ENCODE measurements around the gene STRA8. TPM values are rescaled to one million over a fixed set of nuclear protein-coding genes. Genes with fewer than 3 reads are reported as not detected.

Gene STRA8
- total RNA-seq, 1 experiment from 2014 or later: not detected

- Histone ChIP-seq H4K8ac (replicated peaks; ENCODE audit: insufficient read length, low read depth, low read length) (no peak overlapping the region), H3K9ac (ENCODE audit: extremely low read depth, insufficient read length, low read length) (no peak overlapping the region), H3T11ph (ENCODE audit: low read length) (no peak overlapping the region), H2BK120ac (ENCODE audit: low read depth, low read length, poor library complexity, severe bottlenecking) (no peak overlapping the region), H2BK20ac (ENCODE audit: low read depth, low read length, poor library complexity, severe bottlenecking) (no peak overlapping the region), H3K9me3 (ENCODE audit: control insufficient read depth, low read depth, low read length) (no peaks in the 10 kb centered on the region), H3K56ac (ENCODE audit: insufficient read length, low read depth, low read length) (no peak overlapping the region), H3K27ac (ENCODE audit: insufficient read length, low read depth, low read length) (no peak overlapping the region), H3K79me2 (ENCODE audit: insufficient read depth, low read length) (no peaks in the 10 kb centered on the region), H2BK12ac (ENCODE audit: insufficient read length, low read depth, low read length) (no peak overlapping the region), H3K18ac (ENCODE audit: insufficient read length, low read depth, low read length) (no peak overlapping the region), H2BK15ac (ENCODE audit: low read depth, low read length) (no peak overlapping the region), H3K4me2 (ENCODE audit: insufficient read depth, insufficient read length, low read length) (no peak overlapping the region), H3K23ac (ENCODE audit: insufficient read length, low read depth, low read length) (no peak overlapping the region), H3K14ac (ENCODE audit: insufficient read depth, low read length) (no peak overlapping the region), H2AK5ac (ENCODE audit: insufficient read length, low read length) (no peak overlapping the region), H2BK5ac (ENCODE audit: insufficient read length, low read length) (no peak overlapping the region), H3K4me1 (ENCODE audit: insufficient read depth, low read length) (no peaks in the 10 kb centered on the region), H4K91ac (ENCODE audit: insufficient read length, low read depth, low read length) (no peak overlapping the region), H4K5ac (ENCODE audit: insufficient read length, low read depth, low read length) (no peak overlapping the region), H3K23me2 (ENCODE audit: insufficient read length, low read depth, low read length, poor library complexity, severe bottlenecking) (no peaks in the 10 kb centered on the region), H2AFZ (ENCODE audit: low read length) (no peak overlapping the region), H4K20me1 (ENCODE audit: control insufficient read depth, insufficient read depth, insufficient read length) (no peaks in the 10 kb centered on the region), H3K79me1 (ENCODE audit: insufficient read depth, low read depth, low read length, poor library complexity, severe bottlenecking) (no peaks in the 10 kb centered on the region), H3K27me3 (ENCODE audit: insufficient read depth, low read length) (no peaks in the 10 kb centered on the region), H3K4ac (ENCODE audit: low read depth, low read length) (no peak overlapping the region)
- TF ChIP-seq CTCF (conservative IDR thresholded peaks at IDR 0.05): no peak
- no CpG with 5 or more reads among the region's 2 CpGs for WGBS (ENCODE audit: extremely low coverage, insufficient read length, low lambda C conversion rate)
- no peaks in the 10 kb centered on the region; the same call in 1 of the 2 replicates for H3K27me3 Mint-ChIP-seq (ENCODE audit: low read depth)
- no peaks in the 10 kb centered on the region for H3K36me3 Mint-ChIP-seq (ENCODE audit: insufficient read depth in 1 of 3, low read depth in 3 of 3)
- no peak for DNase-seq
- no peak overlapping the region for H3K4me3 Mint-ChIP-seq
- H3K27ac Mint-ChIP-seq: no peak overlapping the region
- H3K9me3 Mint-ChIP-seq: no peaks in the 10 kb centered on the region
- peaks cover 16 to 17% of the 10 kb centered on the region in 2 experiments for H3K4me1 Mint-ChIP-seq
These were observed 3.1 kb downstream of the STRA8 start for GRCh38 chr7:135236727-135237126.

All from H9 (cell line).